HG02763 (cell line): ENCODE results near the gene ZNF416.
A peak's percentile ranks its signal among the peaks of the same experiment; 100 is the strongest.

Experiments
- ATAC-seq: cut with Tn5 transposase; IDR thresholded peaks from one replicate; pipeline ENCODE4 v1.9.1; 2021; ENCODE audit warnings: mild to moderate bottlenecking, moderate library complexity; ENCODE audit not compliant: unreplicated experiment

Gene ZNF416

DNA sequence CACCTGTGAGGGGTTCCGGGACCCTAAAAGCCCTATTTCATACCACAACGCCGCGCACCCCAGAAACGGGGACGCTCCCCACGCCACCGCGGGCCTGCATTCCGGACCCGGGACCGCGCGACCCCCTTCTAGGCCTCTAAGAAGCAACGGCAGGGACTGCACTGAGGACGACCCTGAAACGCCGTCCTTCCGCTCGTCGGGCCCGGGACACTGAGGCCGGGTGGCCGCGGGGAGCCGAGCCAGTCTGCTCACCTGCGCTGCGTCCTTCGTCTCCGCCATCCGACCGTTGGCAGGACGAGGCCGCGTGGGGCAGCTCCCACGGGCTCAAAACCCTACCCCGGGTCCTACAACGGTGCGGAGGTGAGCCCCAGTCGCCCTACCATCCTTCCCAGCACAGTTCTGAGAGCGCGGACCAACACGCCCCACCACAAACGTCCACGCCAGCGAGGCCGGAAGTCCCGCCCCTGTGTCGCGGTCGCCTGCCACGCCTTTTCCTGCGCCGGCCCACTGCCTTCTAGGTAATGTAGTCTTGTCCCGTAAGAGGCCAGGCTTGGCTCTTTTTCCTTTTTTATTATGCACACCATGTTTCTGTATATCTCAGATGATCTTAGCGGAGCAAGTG is 19.2 kb downstream of the ZNF416 start, which contains the start of gene ZNF550:
Gene ZNF550 (minus strand): TSS at position 460 of the 622 bp plus-strand sequence. CDS start 181 bp downstream, at position 279.
- ATAC-seq: peak; percentile 96

DNA sequence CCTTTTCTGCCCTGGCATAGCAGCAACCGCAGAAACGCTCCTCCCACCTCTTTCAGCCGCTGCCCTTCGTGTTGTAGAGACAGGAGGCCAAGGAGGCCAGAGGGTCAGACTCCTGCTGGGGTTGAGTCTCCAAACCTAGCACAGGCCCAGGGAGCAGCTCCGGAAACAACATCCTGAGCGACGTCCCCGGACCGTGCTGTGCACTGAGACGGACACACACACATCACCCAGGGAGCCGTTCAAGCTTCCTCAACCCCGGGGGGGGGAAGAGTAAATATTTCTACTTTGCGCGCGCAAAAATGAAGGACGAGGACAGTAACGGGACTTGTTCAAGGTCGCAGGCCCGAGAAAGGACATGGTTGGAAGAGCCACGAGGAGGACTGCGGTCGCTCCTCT is 19.7 kb downstream of the ZNF416 start:
- ATAC-seq: peak; percentile 18

DNA sequence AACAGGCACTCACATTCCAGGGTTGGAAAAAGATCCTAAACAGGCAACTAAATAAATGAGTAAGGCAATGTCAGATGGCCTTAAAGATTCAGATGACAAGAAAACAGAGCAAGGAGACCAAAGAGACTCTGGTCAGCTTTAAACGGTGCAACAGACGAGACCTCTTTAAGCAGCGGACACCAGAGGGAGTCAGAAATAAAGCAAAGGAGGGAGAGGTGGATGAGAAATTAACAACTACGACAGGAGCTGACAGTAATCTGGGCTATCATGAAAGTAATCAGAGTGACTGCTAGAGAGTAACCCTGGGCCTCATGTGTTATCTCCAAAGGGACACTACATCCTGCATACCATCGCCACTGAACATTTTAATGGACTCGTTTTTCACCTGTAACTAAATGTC is 20.2 kb downstream of the ZNF416 start:
- no peak for ATAC-seq

DNA sequence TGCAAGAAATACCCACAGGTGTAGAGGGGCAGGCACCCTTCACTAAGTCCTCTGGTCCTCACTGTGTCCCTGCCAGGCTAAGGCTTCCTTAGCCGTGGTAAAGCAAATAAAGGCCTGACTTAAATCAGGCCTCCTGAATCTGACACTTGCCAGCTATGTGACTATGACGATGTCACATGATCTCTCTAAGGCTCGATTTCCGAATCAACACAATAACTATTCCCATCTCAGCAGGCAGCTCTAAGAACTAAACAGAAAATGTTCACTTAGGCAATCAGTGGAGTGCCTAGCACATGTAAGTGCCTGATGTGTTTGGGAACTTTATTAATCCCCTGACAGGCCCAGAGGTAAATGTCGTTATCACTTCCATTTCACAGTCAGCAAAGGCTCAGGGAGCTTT is 21.1 kb downstream of the ZNF416 start:
- ATAC-seq: no peak

DNA sequence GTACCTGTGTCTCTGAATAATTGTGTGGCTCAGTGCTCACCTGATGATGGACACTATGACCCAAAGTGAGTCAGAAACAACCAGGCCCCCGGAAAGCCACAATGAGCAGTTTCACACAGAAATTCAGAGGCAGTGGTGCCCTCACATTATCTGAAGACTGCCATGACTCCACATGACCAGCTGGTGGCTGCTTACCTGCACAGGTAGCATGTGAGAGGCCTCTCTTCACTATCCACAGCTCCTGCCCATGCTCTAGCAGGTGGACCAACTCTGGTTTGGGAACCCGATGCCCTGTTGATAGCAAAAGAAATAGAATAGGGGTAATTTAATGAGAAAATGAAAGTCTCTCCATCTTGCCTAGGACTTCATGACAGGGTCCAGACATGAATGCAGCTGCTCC is 26.3 kb downstream of the ZNF416 start:
- no peak for ATAC-seq

DNA sequence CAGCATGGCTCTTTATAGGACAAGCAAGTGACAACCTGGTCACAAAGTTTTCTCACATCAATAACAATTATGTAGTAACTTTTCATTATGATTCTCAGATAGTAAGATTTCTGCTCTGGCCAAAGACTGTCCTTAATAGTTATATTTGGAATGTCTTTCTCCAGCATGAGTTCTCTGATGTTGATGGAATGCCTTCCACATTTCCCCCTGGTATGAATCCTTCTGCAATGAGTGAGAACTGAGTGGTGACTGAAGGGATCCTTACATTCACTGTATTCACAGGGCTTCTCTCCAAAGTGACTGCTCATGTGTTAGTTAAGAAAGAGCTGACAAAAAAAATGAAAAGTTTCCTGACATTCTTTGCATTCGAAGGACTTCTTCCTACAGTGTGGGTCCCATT is 32.2 kb downstream of the ZNF416 start:
- ATAC-seq: no peak

DNA sequence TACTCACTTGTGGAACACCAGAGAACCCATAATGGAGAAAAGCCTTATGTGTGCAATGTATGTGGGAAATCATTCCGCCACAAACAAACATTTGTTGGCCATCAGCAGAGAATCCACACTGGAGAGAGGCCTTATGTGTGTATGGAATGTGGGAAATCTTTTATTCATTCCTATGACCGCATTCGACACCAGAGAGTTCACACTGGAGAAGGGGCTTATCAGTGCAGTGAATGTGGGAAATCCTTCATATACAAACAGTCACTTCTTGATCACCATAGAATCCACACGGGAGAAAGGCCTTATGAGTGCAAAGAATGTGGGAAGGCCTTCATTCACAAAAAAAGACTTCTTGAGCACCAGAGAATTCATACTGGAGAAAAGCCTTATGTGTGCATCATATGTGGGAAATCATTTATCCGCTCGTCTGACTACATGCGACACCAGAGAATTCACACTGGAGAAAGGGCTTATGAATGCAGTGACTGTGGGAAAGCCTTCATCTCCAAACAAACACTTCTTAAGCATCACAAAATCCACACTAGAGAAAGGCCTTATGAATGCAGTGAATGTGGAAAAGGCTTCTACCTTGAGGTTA is 40.7 kb downstream of the ZNF416 start:
- ATAC-seq: no peak

DNA sequence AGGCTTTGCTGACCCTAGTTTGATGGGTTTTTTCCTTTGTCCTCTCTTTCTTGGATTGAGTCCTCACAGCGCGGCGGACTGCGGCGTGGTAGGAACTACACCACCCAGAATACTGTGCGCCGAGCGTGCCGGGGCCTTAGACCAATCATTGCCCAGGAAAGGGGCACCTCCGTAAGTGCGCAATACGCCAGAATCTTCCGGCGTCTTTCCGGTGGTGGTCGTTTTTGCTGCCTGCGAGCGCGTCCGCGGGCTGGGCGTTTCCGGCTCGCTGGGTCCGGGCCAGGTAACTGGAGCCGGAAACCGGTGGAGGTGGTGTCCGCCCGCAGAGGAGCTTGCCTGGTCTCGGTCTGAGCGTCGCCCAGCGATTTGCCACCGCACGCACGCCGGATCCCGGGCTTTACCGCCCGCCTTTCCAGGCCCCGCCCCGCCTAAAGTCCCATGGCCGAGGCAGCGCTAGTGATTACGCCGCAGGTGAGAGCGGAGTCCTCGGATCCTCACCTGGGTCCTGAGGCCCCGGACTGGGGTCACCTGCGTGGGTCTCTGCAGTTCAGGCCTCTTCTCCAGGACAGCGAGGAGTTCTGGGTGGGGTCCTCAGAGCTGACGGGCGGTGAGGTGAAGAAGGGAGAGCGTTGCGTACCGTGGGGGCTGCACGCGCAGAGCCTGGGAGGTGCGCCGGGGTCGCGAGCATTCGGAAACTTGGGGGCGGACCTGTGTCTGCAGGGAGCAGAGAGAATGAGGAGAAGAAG is 51.4 kb downstream of the ZNF416 start, which contains the start of gene ZNF549:
Gene ZNF549 (plus strand): TSS at position 221 of the 746 bp plus-strand sequence. CDS start 218 bp downstream, at position 439.
- ATAC-seq: peak; percentile 99
